GM18519 (cell line): ENCODE measurements around the gene FRAS1.
"Not testable (repeated sequence)": the region's sequence is repeated elsewhere in the genome, so short reads cannot be mapped to it uniquely, and the experiment has no call there.

Experiments
- ATAC-seq: cut with Tn5 transposase; IDR thresholded peaks from one replicate; pipeline ENCODE4 v1.9.1; 2021; ENCODE audit warnings: mild to moderate bottlenecking, moderate library complexity; ENCODE audit not compliant: unreplicated experiment, low FRiP score

FRAS1 gene

DNA sequence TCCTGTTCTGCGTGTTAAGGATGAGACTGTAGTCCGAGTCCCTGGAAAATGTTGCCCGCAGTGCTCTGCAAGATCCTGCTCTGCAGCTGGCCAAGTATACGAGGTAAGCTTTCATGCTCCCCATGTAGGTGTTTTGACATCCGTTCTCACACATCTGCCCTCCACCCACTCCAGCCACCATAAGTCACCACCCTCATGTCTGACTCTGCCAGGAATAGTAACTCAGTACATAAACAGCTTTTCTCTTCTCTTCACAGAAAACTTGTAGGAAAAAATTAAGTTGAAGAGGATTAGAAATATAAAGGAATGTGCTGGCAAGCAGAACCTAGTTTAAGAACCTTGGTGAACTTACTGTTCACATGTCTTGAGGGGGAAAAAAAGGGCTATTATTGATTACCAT is 207.9 kb downstream of the FRAS1 start:
- ATAC-seq: no peak

DNA sequence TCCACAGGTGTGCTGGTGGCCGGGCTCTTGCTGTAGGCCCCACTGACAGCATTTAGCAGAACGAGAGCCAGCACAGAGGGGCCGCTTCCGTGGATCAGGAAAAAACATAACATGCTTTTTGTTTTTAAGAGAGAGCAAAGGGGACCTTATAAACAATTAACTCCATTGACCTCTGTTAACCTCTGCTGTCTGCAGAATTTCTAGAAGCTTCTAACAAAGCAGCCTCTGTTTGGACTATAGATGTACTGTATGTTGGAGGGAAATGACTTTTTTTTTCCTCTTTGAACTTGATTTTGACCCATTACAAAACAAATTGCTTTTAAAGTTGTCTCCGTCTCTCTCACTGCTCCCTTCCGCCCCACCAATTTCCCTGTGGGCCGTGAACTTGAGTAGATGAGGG is 210.7 kb downstream of the FRAS1 start:
- no peak for ATAC-seq

DNA sequence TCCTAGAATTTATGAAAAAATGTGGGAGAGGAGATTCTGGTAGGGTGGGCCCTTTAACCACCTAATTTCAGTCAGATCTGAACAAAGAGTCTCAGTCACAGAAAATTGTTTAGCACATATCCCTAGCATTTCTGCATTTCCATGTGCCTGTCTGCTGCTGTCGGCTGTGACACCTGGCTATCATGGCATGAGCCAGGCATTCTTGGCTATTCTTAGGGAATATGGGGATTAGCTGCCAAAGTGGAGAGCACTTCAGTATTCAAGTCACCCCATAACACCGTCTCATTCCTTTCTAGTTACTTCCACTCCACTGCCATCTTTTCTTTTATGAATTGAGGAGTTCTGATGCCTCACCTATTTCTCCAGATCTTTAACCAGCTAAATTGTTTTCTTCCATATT is 211.5 kb downstream of the FRAS1 start:
- ATAC-seq: no peak

DNA sequence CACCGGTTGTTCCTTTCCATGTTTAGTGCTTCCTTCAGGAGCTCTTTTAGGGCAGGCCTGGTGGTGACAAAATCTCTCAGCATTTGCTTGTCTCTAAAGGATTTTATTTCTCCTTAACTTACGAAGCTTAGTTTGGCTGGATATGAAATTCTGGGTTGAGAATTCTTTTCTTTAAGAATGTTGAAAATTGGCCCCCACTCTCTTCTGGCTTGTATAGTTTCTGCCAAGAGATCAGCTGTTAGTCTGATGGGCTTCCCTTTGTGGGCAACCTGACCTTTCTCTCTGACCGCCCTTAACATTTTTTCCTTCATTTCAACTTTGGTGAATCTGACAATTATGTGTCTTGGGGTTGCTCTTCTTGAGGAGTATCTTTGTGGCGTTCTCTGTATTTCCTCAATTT is 218.3 kb downstream of the FRAS1 start:
- not testable (repeated sequence) for ATAC-seq

DNA sequence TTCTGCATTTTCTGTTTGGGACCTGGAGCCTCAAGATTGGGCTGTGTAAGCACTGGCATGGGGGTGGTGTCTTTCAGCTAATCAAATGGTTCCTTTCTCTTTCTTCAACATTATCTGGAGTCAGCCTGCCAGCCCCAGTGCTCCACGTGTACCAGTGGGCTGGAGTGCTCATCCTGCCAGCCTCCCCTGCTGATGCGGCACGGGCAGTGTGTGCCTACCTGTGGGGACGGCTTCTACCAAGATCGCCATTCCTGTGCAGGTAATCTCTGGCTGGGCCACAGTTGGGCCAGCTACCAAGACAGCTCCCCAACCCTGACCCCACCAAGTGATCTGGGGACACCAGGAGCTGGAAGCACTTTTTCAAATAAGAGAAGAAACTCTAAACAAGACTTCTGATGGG is 229.2 kb downstream of the FRAS1 start:
- ATAC-seq: no peak

DNA sequence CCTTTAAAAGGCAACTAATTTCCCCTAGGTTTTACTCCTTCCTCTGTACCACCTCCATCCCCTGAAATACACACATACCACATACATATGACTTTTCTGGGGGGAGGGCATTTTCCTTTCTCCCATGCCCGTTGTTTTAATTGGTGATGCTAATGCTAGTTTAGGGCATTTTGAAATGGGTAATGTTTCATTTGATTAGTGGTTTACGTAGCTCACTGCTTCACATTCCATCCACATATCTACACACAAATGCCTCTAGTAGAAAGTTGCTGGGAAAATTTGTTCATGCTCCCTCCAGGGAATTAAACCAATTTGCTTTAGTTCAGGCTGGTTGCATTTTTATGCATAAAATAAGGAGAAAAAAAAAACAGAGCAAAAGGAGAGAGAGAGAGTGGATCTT is 231.2 kb downstream of the FRAS1 start:
- no peak for ATAC-seq

DNA sequence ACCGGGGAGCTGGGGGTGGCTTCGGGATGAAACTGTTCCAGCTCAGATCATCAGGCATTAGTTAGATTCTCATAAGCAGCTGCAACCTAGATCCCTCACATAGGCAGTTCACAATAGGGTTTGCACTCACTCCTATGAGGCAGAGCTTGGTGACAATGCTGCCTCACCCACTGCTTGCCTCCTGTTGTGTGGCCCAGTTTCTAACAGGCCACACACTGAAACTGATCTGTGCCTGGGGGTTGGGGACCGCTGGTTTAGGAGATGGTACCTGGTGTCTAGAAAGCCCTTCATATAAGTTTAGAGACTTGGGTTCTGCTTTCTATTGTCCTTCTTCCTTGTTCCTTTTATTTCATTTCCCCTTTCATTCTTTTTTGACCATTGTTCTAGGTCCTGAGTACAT is 234.2 kb downstream of the FRAS1 start:
- no peak for ATAC-seq

DNA sequence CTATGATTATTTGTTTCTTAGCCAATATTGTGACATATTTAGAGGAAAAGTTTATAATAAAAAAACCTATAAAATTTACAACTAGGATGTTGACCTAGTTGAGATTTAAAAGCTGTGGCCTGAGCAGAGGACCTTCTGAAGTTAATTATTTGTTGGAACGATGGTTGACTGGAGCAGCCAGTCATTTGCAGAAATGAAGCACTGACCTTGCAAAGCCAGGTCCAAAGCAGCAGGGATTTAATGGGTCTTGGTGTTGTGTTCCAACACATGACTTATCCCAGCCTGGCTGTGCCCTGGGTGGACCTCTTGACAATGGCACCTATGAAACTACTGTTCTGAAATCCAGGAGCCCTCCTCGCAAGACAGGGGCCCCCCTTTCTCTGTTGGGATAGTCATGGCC is 235.2 kb downstream of the FRAS1 start:
- no peak for ATAC-seq

DNA sequence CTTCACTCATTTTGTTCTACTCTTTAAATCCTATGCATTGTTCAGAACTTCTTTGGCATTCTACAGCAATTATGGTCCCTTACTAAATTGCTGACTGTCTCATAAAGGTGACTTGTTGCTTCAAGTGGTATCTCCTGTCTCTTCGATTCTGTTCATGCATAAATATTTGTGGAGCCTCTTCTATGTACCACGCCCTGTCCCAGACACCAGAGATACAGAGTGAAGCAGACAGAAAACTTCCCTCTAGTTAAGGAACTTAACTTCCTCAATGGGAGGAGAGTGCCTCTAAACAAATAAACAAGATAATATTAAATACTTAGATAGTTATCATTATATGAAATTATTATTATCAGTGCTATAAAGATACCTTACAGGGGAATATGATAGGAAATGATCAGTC is 235.7 kb downstream of the FRAS1 start:
- ATAC-seq: no peak

DNA sequence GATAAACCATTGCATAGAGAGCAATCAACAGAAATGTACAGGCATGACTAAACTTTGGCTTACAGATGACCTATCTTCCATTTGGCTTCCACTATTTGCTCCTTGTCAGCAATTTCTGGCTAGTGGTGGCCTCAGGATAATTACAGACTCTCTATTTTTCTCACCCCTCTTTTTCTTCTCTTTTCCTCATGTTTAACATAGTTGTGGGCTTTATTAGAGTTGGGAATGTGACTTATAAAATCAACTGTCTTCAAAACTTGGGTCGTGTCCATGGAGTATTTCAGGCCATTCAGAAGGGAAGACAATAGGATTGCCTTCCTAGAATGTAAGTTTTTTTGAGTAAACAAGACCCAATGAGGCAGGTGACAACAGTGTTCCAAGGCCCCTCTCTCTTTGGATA is 236.2 kb downstream of the FRAS1 start:
- ATAC-seq: no peak

DNA sequence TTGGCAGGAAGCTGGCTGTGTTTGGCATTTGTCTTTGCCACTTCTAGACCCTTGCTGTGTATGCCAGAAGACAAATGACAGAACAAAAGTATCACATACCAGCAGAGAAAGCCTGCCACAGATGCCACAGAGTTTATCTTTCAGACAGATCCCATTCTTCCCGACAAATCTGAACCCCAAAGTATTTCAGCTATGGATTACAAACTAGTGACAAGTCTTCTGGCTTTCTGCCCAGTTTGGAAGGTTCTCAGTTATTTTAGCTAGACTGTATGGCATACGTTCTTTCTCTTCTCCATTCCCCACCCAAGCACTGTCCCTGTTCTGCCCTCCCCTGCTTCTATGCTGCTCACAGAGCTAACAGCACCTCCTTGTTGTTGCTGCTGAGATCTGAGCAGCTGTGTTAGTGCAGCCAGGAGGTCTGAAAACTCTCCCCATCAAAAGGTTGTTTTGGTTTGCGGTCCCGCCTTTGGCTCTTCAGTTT is 236.7 kb downstream of the FRAS1 start:
- ATAC-seq: no peak

DNA sequence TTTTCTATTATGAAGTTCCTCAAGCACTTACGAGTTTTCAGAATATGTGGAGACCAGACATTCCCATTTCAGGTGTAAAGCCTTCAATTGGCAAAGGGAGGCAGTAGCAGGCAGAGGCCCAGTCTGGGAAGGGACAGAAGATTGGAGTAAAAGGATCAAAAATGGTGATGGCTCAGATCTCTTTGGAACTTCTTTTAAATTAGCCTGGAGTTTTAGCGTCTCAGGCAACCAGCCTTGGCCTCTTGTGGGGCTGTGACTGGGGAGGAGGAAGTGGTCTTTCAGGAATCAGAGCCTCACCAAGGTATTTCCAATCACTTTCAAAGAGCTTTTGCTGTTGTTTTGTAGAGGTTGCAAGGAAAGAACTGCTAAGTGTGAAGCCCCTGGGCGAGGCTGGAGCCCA is 239.1 kb downstream of the FRAS1 start:
- no peak for ATAC-seq

DNA sequence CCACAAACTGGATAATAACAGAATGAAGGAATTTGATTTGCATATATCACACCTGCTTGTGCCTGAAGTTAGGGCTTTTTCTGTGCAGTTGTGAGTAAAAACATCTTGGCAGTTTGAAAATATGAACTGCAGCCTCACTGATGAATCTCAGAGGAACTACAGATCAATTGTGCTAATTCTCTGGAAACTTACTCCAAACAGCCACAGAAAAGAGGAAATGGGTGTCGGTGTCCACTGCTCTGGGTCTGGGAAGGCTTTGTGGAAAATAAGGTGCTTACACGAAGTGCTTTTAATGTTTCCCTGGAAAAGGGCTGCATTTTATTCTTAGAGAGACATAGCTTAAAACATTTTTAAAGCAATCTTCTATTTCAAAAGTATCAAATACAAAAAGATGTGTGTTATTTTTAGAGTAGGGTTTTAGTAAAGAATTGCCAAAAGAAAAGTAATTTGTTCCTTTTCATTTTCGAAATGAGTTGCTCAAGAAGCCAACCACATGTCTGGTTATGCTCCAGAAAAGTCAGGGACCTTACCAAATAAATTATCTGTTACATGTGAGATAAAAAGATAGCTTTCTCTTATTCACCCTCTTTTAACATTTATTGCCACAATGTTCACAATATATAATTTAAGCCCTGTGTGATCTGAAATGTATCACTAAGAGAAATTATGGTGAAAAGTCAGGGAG is 240.1 kb downstream of the FRAS1 start:
- ATAC-seq: peak; percentile 57

DNA sequence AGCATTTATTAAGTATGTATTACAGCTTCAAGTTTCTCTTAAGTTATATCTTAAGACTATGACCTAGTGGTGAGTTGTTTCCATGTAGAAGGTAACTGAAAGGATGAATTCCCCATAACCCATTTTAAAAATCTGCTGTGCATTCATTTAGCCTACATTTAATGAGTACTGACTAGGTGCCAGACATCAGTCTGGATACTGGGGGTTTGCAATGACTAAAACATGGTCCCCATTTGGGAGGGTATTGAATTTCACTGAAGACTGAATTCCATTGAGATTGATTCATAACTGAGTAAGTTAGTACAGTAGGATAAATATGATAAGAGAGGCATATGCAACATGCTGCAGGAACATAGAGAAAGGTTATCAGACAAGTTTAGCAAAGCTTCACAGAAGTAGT is 241.5 kb downstream of the FRAS1 start:
- no peak for ATAC-seq

DNA sequence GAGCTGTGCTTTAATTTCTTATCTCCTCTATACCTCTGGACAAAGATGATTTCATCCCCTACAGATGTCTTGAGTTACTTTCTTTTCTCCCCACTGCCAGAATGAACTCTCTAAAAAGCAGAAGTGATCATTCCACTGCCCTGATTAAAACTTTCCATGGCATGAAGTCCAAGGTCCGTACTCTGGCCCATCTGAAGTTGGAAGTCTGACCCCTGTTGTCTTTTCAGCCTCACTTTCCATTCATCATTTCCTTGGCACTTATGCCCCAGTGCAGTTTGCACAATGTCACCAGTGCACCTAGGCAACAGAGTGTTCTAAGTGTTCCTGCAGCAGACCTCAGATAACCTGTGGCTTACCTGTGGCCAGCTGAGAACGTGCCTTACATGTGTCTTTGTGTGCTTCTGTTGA is 242.4 kb downstream of the FRAS1 start:
- no peak for ATAC-seq

DNA sequence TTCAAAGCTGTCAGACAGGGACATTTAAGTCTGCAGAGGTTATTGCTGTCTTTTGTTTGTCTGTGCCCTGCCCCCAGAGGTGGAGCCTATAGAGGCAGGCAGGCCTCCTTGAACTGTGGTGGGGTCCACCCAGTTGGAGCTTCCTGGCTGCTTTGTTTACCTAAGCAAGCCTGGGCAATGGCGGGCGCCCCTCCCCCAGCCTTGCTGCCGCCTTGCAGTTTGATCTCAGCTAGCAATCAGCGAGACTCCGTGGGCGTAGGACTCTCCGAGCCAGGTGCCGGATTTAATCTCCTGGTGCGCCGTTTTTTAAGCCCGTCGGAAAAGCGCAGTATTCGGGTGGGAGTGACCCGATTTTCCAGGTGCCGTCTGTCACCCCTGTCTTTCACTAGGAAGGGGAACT is 250.1 kb downstream of the FRAS1 start:
- ATAC-seq: not testable (repeated sequence)

DNA sequence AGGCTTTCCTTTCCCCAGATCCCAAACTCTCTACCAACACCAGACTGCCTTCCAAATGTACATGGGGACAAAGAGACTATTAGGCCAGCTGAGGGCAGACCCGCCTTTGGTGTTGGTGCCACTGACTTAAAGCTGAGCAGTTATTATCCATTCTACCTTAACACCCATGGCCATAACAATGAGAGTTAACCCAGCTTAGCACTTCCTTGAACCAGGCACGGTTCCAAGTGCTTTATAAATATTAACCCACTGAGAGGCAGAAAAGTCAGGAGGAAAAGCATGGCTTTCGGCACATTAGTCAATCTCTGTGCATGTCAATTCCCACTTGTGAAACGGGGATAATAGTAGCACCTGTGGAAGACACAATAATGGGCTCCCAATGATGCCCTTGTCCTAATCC is 251.4 kb downstream of the FRAS1 start:
- ATAC-seq: no peak

DNA sequence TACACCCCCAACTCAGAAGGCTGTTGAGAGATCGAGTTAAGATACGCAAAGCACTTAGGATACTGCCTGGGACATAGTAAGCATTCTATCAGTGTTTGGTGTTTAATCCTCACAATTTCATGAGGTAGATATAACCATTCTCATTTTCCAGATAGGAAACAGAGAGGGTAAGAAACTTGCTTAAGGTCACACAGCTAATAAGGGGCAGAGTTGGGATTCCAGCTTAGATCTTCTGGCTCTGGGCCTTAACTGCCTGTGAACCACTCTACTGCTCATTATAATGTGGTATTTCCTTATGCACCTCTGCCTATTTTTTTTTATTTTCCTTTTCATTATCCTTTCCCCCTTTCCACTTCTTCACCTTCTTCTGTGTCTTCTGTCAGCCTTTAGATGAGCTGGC is 252.2 kb downstream of the FRAS1 start:
- ATAC-seq: no peak

DNA sequence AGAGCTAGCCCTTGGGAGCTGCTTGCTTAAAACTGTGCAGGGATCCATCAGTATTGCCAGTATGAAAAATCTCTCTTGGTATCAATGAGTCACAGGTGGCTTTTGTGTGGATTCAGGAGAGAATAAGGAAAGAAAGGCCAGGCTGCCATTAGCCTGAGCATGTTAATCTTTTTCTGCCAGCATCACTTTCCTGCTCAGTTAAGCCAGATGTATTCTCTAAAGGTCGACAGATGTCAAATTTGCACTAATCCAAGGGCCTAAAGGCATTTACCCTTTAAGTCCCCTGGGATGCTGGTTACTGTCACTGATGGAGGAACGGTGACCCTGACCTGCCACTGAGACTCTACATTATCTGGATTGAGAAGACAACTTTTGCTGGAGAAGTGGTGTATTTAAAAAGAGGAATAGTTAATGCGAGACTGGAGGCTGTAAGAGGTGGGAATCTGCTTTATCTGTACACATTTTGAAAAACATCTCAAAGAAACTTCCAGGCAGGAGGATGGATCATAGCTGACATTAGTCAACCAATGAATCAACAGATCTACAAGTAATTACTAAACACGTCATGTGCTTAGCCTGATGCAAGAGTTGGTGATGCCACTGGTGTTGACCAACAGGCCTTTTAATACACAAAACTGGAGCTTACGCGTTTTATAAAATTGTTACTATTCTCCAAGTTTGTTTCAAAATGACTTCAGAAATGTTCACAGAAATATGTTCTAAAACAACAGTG is 253.1 kb downstream of the FRAS1 start:
- no peak for ATAC-seq

DNA sequence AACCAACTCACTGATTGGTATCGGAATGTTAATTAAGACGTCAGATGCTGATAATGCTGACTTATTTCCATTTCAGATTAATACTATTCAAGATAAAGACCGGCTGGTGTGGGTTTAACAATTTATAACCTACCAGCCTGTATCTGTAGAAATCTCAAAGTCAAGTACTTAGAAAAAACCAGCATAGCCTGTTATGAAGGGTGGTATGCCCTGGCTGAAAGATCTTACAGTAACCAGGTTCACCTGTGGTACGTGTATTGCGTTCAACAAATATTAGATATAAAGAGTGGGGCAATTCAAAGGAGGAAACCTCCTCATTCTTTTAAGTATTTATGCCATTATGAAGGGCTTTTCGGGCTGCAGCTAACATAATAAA is 253.6 kb downstream of the FRAS1 start:
- no peak for ATAC-seq

DNA sequence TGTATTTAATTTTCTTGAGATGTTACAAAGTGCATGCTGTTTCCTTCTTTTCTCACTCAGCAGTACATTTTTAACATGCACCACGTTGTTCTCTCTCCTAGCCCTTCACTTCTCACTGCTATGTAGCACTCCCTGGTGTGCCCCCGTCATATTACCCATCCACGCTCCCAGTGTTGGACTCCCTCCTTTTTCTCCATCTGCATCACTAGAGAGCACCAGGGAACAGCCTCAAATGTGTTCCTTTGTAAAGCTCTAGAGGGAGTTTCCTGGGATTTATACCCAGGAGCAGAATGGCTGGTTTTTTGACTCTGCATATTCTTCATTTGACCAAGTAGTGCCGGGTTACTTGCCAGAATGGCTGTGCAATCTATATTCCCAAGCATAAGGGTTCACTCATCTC is 254.2 kb downstream of the FRAS1 start:
- ATAC-seq: no peak

DNA sequence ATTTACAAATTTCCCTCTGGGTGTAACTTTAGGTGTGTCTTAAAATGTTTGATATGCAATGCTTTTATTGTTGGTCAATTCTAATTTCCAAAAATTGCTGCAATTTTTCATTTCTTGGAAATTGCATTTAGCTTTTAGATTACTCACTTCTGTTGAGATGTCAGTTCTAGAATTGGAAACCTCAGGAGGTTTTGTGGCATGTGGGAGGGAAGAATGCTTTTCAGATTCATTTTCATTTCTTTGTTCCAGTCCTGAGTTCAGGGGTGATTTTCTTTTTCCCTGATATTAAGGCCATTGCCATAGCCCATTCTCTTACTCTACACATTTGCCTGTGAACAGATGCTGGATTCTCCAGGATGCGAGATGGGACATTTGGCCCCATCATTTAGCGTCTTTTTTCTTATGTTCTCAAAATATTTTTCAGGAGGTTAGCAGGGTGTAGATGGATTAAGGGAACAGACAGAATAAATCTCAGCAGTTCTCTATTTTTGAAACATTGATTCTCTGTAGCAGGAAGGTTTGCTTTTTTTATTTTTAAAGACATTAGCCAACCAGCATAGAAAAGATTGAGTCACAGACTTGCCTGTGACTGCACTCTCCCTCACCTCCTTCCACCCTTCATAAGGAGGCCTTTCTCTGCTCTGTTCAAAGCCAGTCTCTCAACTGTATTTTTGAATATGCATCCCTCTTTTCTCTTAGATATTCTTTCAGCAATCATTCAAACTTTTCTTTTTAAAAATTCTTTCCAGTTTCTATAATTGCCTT is 256.0 kb downstream of the FRAS1 start:
- ATAC-seq: no peak
